Suppressor macrophage treated with lipopolysaccharide for 1 hour (primary cell): Measurements from ENCODE around the gene ZNF335.
A peak's percentile ranks its signal among the peaks of the same experiment; 100 is the strongest.
"Not testable (repeated sequence)": the region's sequence is repeated elsewhere in the genome, so short reads cannot be mapped to it uniquely, and the experiment has no call there.

Experiments used
- DNase-seq, 3 donors: peaks; one replicate each; pipeline ENCODE4 v3.0.0-alpha.2; 2020 to 2022

Gene ZNF335

GRCh38 chr20:45931680-45932079, 40.3 kb downstream of the ZNF335 start:
- DNase-seq: not testable (repeated sequence)

DNA sequence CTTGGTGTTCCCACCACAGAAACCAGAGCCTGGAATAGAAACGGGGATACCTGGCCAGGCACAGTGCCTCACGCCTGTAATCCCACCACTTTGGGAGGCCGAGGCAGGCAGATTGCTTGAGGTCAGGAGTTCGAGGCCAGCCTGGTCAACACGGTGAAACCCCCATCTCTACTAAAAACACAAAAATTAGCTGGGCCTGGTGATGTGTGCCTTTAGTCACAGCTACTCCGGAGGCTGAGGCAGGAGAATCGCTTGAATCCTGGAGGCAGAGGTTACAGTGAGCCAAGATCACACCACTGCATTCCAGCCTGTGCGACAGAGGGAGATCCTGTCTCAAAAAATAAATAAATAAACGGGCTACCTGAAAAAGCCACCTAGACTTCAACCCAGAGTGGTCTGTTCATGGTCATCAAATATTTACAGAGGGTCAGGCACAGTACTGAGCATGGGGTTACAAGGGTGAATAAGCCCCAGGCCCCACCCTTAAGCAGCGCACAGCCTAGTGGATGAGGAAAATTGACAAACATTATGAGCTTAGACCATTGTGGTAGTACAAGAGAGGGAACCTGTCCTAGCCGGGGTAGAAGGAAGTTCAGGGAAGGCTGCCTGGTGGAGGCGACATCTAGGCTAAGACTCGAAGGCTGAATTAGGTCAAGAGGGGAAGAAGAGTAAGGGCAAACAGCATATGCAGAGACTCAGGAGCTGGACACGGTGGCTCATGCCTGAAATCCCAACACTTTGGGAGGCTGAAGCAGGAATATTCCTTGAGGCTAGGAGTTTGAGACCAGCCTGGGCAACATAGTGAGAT, 44.7 kb downstream of the ZNF335 start:
- DNase-seq: no peak

DNA sequence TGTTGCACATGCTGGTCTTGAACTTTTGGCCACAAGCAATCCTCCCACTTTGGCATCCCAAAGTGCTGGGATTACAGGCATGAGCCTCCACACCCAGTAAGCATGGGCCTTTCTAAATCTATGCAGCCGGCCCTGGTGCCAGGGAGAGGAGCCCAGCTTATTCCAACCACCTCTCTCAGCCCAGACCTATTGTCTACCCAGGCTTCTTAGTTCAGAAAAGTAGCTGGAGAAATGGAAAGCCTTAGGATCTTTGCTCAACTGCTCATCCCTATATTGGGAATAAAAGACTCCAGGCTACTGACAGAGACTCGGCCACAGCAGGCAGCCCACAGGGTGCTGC, 45.3 kb downstream of the ZNF335 start:
- no peak for DNase-seq

DNA sequence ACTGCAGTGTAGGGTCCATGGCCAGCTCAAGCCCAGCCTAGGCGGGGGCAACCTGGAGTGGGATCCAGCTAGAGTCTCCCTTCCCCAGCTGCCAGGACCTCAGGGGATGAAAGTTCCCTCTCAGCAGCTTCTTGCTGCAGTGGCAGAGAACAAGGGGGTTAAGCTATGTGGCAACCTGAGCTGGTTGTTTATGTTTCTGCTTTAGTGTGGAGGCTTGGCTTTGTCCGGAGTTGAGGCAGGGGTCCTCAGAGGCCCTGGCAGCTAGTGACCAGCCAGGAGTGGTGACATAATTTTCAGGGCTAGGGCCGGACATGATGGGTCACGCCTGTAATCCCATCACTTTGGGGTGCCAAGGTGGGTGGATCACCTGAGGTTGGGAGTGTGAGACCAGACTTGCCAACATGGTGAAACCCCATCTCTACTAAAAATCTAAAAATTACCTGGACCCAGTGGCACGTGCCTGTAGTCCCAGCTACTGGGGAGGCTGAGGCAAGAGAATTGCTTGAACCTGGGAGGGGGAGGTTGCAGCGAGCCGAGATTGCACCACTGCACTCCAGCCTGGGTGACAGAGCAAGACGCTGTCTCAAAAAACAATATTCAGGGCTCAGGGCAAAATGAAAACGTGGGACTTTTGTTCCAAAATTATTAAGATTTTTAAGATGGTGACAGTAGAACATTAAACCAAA, 46.0 kb downstream of the ZNF335 start:
- no peak for DNase-seq

DNA sequence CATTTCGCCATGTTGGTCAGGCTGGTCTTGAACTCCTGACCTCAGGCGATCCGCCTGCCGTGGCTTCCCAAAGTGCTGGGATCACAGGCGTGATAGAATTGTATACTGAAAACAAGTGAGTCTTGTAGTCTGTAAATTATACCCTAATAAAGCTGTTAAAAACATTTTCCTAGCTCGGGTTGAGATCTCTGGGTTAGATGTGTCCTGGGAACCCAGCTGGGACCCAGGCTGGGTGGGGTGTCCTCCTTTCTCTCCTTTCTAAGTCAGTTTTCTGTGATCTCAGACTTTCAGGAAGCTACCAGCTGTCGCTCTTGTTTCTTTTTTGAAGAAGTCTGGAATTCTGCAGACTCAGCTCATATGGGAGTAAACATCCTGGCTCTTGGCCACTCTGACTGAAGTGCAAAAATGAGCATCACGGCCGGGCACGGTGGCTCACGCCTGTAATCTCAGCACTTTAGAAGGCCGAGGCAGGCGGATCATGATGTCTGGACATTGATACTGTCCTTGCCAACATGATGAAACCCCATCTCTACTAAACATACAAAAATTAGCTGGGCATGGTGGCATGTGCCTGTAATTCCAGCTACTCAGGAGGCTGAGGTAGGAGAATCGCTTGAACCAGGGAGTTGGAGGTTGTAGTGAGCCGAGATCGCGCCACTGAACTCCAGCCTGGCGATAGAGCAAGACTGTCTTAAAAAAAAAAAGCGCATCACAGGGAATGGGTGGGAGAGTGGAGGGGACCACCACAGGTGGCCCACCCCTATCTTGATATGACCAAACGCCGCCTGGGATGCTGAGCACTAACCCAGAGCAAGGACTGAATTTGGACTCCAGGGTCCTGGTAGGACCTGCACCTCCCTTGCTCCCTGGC, 47.4 kb downstream of the ZNF335 start:
- DNase-seq: peak; percentile 59 to 73 (median 70)

GRCh38 chr20:45921337-45922189, 50.4 kb downstream of the ZNF335 start:
- DNase-seq: no peak

- peak; percentile 88 to 93 (median 92) for DNase-seq
These were observed 51.3 kb downstream of the ZNF335 start for GRCh38 chr20:45920462-45921336.

- DNase-seq: peak; percentile 39 to 42 (median 41)
These were observed 52.2 kb downstream of the ZNF335 start for GRCh38 chr20:45919542-45920399.

DNA sequence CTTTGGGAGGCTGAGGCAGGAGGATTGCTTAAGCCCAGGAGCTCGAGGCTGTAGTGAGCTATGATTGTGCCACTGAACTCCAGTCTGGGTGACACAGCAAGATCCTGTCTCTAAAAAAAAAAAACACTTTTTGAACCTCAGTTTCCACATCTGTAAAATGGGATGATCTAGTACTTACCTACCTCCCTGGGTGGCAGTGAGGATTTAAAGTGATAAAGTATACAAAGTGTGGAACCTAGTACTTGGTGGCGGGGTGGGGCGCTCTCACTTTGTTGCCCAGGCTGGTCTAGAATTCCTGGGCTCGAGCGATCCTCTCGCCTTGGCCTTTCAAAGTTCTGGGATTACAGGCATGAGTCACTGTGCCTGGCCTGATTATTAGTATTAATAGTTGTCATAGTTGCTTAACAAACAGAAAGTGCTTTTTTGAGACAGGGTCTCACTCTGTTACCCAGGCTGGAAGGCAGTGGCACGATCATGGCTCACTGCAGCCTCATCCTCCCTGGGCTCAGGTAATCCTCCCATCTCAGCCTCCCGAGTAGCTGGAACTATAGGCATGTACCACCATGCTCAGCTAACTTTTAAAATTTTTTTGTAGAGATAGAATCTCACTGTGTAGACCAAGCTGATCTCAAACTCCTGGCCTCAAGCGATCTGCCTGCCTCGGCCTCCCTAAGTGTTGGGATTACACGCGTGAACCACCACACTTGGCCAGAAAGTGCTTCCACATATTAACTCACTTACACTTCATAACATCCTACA, 53.0 kb downstream of the ZNF335 start:
- no peak for DNase-seq

DNA sequence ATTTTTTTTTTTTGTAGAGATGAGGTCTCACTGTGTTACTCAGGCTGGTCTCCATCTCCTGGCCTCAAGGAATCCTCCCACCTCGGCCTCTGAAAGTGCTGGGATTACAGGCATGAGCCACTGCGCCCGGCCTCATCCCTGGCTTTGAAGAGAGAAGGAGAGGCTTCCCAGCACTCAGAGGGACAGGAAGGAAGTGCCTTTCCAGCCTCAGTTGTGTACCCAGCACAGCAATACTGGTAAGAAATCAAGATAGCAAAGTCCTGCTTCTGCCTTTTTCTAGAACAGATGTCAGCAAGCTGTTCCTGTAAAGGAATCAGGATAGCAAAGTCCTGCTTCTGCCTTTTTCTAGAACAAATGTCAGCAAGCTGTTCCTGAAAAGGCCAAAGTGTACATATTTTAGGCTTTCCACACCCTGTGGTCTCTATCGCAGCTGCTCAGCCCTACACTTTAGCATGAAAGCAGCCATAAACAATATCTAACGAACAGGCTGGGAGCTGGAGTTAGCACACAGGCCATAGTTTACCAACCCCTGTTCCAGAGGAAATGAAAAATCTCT, 53.7 kb downstream of the ZNF335 start:
- peak in 1 of 3 donors; percentile 36 for DNase-seq

- peak; percentile 56 to 85 (median 66) for DNase-seq
These were observed 54.2 kb downstream of the ZNF335 start for GRCh38 chr20:45917790-45918141.

DNA sequence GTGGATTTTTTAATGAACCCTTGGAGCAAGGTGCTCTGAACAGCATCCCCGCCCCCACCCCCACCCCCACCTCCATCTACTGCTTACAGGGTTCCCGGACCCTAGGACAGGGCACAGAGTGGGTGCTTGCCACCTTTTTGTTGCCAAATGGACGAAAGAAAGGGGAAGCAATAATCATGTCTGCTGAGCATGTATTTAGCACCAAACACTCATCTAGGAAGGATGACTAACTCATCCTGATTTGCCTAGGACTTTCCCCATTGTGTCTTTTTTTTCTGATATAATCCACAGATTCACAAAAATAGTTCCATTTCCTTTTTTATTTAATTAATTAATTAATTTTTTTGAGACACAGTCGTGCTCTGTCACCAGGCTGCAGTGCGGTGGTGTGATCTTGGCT, 58.9 kb downstream of the ZNF335 start:
- DNase-seq: peak; percentile 76 to 96 (median 92)

DNA sequence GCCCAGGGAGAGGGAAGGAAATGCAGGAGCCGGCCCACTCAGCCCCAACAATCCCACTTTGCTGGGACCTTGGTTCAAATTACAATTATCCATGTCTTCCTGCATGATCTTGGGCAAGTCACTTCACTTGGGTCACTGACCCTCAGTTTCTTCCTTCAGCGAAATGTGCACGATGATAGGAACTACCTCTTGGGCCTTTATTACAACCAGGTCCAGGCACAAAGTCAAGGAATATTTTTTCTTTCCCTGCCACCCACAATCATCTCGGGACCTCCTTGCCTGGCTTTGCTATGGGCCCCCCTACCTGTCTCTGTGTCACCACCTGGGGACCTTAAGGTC, 59.7 kb downstream of the ZNF335 start:
- no peak for DNase-seq

- peak in 1 of 3 donors; percentile 45 for DNase-seq
These were observed 60.3 kb downstream of the ZNF335 start, which contains the start of gene PLTP for GRCh38 chr20:45911486-45912343. Gene PLTP (minus strand): TSS chr20:45912155. CDS start chr20:45911452, 703 bp downstream.

DNA sequence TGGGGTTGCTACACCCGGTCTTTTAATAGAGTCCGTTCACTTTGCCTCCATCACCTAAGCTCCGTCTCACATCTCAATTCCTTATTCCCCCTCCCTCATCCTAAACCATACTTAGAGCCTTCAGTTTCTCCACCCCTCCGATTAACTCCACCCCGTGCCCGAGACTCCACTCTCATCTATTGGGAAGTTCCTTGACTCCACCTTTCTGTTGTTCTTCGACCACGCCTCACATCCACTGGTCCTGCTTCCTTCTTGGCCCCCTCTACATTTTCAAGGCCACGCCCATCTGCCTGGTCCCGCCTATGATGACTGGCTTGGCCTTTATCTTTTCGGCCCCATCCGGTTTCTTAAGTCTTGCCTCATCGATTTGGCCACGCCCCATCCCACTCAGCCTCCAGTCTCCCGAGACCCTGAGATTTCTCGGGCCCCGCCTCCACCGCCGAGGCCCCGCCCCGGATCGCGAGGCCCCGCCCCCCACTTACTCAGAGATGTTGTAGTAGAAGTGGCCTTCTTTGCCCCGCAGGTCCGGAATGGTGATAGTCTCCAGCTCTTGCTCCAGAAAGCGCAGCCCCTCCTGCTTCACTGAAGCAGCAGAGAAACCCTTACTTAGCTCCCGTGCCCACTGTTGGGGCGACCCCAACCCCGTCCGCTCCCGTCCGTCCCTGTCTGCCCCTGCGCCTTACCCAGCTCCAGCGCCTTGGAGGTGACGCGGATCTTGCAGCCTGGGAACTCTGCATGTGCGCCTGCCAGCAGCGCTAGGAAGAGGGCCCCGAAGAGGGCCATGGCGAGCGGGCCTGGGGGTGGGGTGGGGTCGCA, 61.1 kb downstream of the ZNF335 start:
- peak; percentile 97 to 99 (median 98) for DNase-seq

DNA sequence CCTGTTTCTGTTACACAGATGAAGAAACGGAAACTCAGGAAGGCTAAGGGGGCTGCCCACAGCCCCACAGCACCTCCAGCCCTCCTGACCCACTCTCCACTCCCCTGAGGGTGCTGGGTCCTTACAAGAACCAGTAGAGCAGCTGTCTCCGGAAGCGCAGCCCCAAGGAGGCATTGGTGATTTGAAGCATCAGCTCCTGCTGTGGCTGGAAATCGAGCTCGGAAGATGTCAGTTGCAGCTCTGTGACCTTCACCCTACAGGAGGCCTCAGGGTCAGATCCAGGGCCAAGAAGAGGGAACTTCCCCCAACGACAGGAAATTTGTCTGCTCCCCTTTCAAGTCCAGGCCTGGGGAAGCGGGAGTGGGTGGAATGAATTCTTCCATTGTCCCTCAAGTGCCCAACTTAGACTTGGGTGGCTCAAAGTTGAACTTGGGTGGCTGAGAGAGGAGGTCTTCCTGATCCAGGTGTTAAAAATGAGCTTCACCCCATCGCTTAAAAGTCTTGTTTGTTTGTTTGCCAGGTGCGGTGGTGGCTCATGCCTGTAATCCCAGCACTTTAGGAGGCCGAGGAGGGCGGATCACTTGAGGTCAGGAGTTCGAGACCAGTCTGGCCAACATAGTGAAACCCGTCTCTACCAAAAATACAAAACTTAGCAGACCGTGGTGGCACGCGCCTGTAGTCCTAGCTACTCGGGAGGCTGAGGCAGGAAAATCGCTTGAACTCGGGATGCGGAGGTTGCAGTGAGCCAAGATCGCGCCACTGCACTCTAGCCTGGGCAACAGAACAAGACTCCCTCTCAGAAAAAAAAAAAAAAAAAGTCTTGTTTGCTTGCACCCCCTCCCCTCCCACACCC, 62.0 kb downstream of the ZNF335 start:
- peak; percentile 63 to 69 (median 69) for DNase-seq
